Calu3 (cell line): ENCODE data around the gene TPST1. TPM values are rescaled to one million over a fixed set of nuclear protein-coding genes. Genes with fewer than 3 reads are reported as not detected.

ENCODE experiments used
- BruUV-seq: library from RNA; stranded (reverse); fragments of 400-500 nt; replicated peaks from 2 replicates; lab custom pipeline; 2021; lab: Mats Ljungman, UMichigan
- CTCF ChIA-PET: fragments of 300-600 bp; sonication (Branson Sonifier 250); formaldehyde crosslinking; loops from one replicate; lab custom pipeline; 2022; ENCODE audit warnings: antibody characterized with exemption; lab: Charles Lee
- DNase-seq: peaks from one replicate; pipeline ENCODE4 v3.0.0; 2022
- H3K27ac Mint-ChIP-seq: one replicate; pipeline ENCODE4 v1.8.0; 2022; ENCODE audit warnings: mixed read lengths; ENCODE audit not compliant: unreplicated experiment
- H3K27me3 Mint-ChIP-seq: one replicate; pipeline ENCODE4 v1.8.0; 2022; ENCODE audit warnings: mixed read lengths; ENCODE audit not compliant: unreplicated experiment
- H3K36me3 Mint-ChIP-seq: one replicate; pipeline ENCODE4 v1.8.0; 2022; ENCODE audit warnings: mild to moderate bottlenecking, moderate library complexity, mixed read lengths; ENCODE audit not compliant: insufficient read depth, unreplicated experiment
- H3K4me1 Mint-ChIP-seq: one replicate; pipeline ENCODE4 v1.8.0; 2022; ENCODE audit warnings: mild to moderate bottlenecking, low read depth, mixed read lengths; ENCODE audit not compliant: unreplicated experiment
- H3K4me3 Mint-ChIP-seq: one replicate; pipeline ENCODE4 v1.8.0; 2022; ENCODE audit warnings: mild to moderate bottlenecking, low read depth, moderate library complexity, mixed read lengths; ENCODE audit not compliant: unreplicated experiment
- H3K9me3 Mint-ChIP-seq: one replicate; pipeline ENCODE4 v1.8.0; 2022; ENCODE audit warnings: low read depth, mixed read lengths; ENCODE audit not compliant: unreplicated experiment
- CTCF ChIP-seq: fragments of 200-600 bp; IDR thresholded peaks from one replicate; pipeline ENCODE4 v1.8.0; 2022; ENCODE audit warnings: antibody characterized with exemption; ENCODE audit not compliant: unreplicated experiment
- intact Hi-C: fragments of 100-400 bp; cut with micrococcal nuclease; formaldehyde crosslinking; loops from one replicate; pipeline ENCODE4 v1.10.0; 2022; ENCODE audit not compliant: unreplicated experiment
- total RNA-seq: library from RNA; stranded (reverse); gene quantifications from 2 replicates; pipeline ENCODE4 v1.2.3, GENCODE V29; 2022

Gene TPST1
- total RNA-seq, 1 experiment from 2014 or later, result 11.4 TPM

GRCh38 chr7:66409493-66409892 lies 204.4 kb downstream of the TPST1 start:
- no peaks in the 10 kb centered on the region for H3K27me3 Mint-ChIP-seq
- no TSS peak for BruUV-seq
- no peak overlapping the region for H3K27ac Mint-ChIP-seq
- no peaks in the 10 kb centered on the region for H3K4me1 Mint-ChIP-seq
- intact Hi-C loops, result no loop called here
- CTCF ChIA-PET, result no interaction called here
- no peaks in the 10 kb centered on the region for H3K9me3 Mint-ChIP-seq
- peaks cover 11% of the 10 kb centered on the region for H3K36me3 Mint-ChIP-seq
- H3K4me3 Mint-ChIP-seq, result no peak overlapping the region
- TF ChIP-seq CTCF, result no peak
- DNase-seq, result no peak

Other genes starting within 250 kb of the TPST1 start
- gene GUSB, start 223.1 kb upstream of the TPST1 start, total RNA-seq, result 36.5 and 43.8 TPM in 2 replicates
- gene ASL, start 129.5 kb upstream of the TPST1 start, total RNA-seq, result 55.3 and 70.6 TPM in 2 replicates
- gene CRCP, start 90.5 kb upstream of the TPST1 start, total RNA-seq, result 30.1 and 30.2 TPM in 2 replicates